A549 (cell line): ENCODE results near the gene SIK2. TPM values are rescaled to one million over a fixed set of nuclear protein-coding genes. Genes with fewer than 3 reads are reported as not detected.

Source experiments
- ATAC-seq, 2 experiments: fragments of 200-7000 bp in 1 of 2; fragments of >200 bp in 1 of 2; cut with Nextera tagmentation in 1 of 2; cut with Tn5 transposase in 1 of 2; 3 replicates each; pipeline versions ENCODE4 v1.8.0 to v1.9.1; 2018 to 2020; ENCODE audit warnings: mild to moderate bottlenecking in 1 of 2, moderate library complexity in 1 of 2
- CTCF ChIA-PET: fragments of 300-600 bp; sonication (Branson Sonifier 250); formaldehyde crosslinking; extraction: SDS; loops from one replicate; lab custom pipeline; 2021; ENCODE audit warnings: antibody characterized with exemption, inconsistent platforms; lab: Yijun Ruan, JAX
- POLR2A ChIA-PET: fragments of 350-600 bp; formaldehyde crosslinking; extraction: SDS; loops from one replicate; lab custom pipeline; 2021; ENCODE audit warnings: antibody characterized with exemption, inconsistent platforms; lab: Yijun Ruan, JAX
- DNase-seq, 2 experiments: peaks; one replicate each; pipeline versions ENCODE4 v3.0.0 to v3.0.0-alpha.2; 2011 to 2016; ENCODE audit warnings: low read depth in 1 of 2, low spot score in 1 of 2
- FAIRE-seq: peaks from 2 replicates; lab custom pipeline; 2011; peaks lifted over from hg19 to GRCh38; lab: Jason Lieb, UNC
- H3K27ac ChIP-seq, 2 experiments: fragments of >200 bp; sonication (Bioruptor Twin); formaldehyde crosslinking; 3 replicates each; pipeline ENCODE4 v1.5.1; 2016 to 2017
- H3K4me1 ChIP-seq: fragments of >200 bp; sonication (Bioruptor Twin); formaldehyde crosslinking; 3 replicates; pipeline ENCODE4 v1.6.1; 2016
- H3K4me2 ChIP-seq: fragments of >200 bp; sonication (Bioruptor Twin); formaldehyde crosslinking; 3 replicates; pipeline ENCODE4 v1.6.1; 2016
- H3K4me3 ChIP-seq: fragments of >200 bp; sonication (Bioruptor Twin); formaldehyde crosslinking; 3 replicates; pipeline ENCODE4 v1.5.1; 2016
- H3K9me3 ChIP-seq: fragments of >200 bp; sonication (Bioruptor Twin); formaldehyde crosslinking; 3 replicates; pipeline ENCODE4 v1.6.1; 2016
- CEBPB ChIP-seq, 2 experiments: fragments of >200 bp in 1 of 2; sonication (Bioruptor Twin) in 1 of 2; formaldehyde crosslinking in 1 of 2; IDR thresholded peaks; 2 replicates each; pipeline ENCODE4 v1.6.1; 2012 to 2016
- CHD2 ChIP-seq: fragments of 150-350 bp; IDR thresholded peaks from 2 replicates; pipeline ENCODE4 v1.6.1; 2014; ENCODE audit warnings: low read length; ENCODE audit not compliant: partially characterized antibody
- EHF ChIP-seq: fragments of 250-450 bp; sonication (Bioruptor Pico); IDR thresholded peaks from 2 replicates; pipeline ENCODE4 v1.5.0; 2020; ENCODE audit warnings: mild to moderate bottlenecking
- EP300 ChIP-seq, 2 experiments: fragments of >200 bp; sonication (Bioruptor Twin); formaldehyde crosslinking; IDR thresholded peaks; 2 replicates in 1 of 2; 3 replicates in 1 of 2; pipeline ENCODE4 v1.6.1; 2016 to 2017
- FOSB ChIP-seq: fragments of 250-450 bp; sonication (Bioruptor Pico); IDR thresholded peaks from 2 replicates; pipeline ENCODE4 v1.5.0; 2020; ENCODE audit warnings: mild to moderate bottlenecking, moderate library complexity
- FOXS1 ChIP-seq: fragments of 250-450 bp; sonication (Bioruptor Pico); IDR thresholded peaks from 2 replicates; pipeline ENCODE4 v1.5.0; 2020; ENCODE audit warnings: mild to moderate bottlenecking, moderate library complexity
- GATA3 ChIP-seq: IDR thresholded peaks from 2 replicates; pipeline ENCODE4 v1.6.1; 2012; ENCODE audit warnings: borderline replicate concordance
- KDM5A ChIP-seq: fragments of 200-600 bp; sonication (generic); IDR thresholded peaks from 2 replicates; pipeline ENCODE4 v1.6.1; 2016; ENCODE audit warnings: antibody characterized with exemption, mild to moderate bottlenecking
- MAZ ChIP-seq: fragments of 150-350 bp; IDR thresholded peaks from 2 replicates; pipeline ENCODE4 v1.6.1; 2014; ENCODE audit warnings: antibody characterized with exemption, low read depth, low read length, borderline replicate concordance
- MYC ChIP-seq: IDR thresholded peaks from 2 replicates; pipeline ENCODE4 v1.6.1; 2012; ENCODE audit warnings: mild to moderate bottlenecking, inconsistent platforms, low read length, improper control_type of control experiment, borderline replicate concordance
- POLR2A ChIP-seq: IDR thresholded peaks from 2 replicates; pipeline ENCODE4 v1.6.1; 2012; ENCODE audit warnings: mild to moderate bottlenecking, low read length
- POLR2AphosphoS2 ChIP-seq: conservative IDR thresholded peaks from 2 replicates; pipeline ENCODE4 v1.6.1; 2012; ENCODE audit warnings: low read length, improper control_type of control experiment, inconsistent platforms
- RFX5 ChIP-seq: fragments of 450-650 bp; IDR thresholded peaks from 2 replicates; pipeline ENCODE4 v1.7.1; 2014; ENCODE audit warnings: antibody characterized with exemption, mild to moderate bottlenecking, moderate library complexity
- RNF2 ChIP-seq: fragments of 200-600 bp; sonication (generic); IDR thresholded peaks from 2 replicates; pipeline ENCODE4 v1.6.1; 2016; ENCODE audit warnings: low read depth, mild to moderate bottlenecking, antibody characterized with exemption, moderate library complexity, borderline replicate concordance
- SREBF2 ChIP-seq: fragments of 450-650 bp; IDR thresholded peaks from 2 replicates; pipeline ENCODE4 v1.6.1; 2014; ENCODE audit warnings: mild to moderate bottlenecking, moderate library complexity
- TFCP2L1 ChIP-seq: fragments of 250-450 bp; sonication (Bioruptor Pico); IDR thresholded peaks from 2 replicates; pipeline ENCODE4 v1.5.0; 2021; ENCODE audit warnings: mild to moderate bottlenecking
- ZFP36 ChIP-seq: fragments of 450-650 bp; IDR thresholded peaks from 2 replicates; pipeline ENCODE4 v1.6.1; 2014; ENCODE audit warnings: borderline replicate concordance; ENCODE audit not compliant: partially characterized antibody
- ZNF302 ChIP-seq: fragments of 250-450 bp; sonication (Bioruptor Pico); IDR thresholded peaks from 2 replicates; pipeline ENCODE4 v1.9.0; 2021; ENCODE audit warnings: inconsistent platforms, mild to moderate bottlenecking, moderate library complexity
- WGBS: methylation state at CpG from one replicate; pipeline ENCODE4 v1.1.6; 2017; ENCODE audit errors: missing lambda C conversion rate; 5-methylcytosine and 5-hydroxymethylcytosine counted together
- polyA plus RNA-seq, 4 experiments: library from polyadenylated mRNA; depleted of rRNA in 3 of 4; stranded (reverse); fragments of >200 nt; fragmentation: RNase III in 1 of 4; extraction: RNeasy Plus Mini Kit Qiagen cat#74134 plus additional on column Dnase treatment in 1 of 4; gene quantifications; 2 replicates in 3 of 4; 3 replicates in 1 of 4; pipeline ENCODE4 v1.2.3, GENCODE V29; 2011 to 2017
- TF ChIP-seq, protein P1 (sequence below): IDR thresholded peaks from 2 replicates; pipeline ENCODE4 v1.6.1; 2012
- TF ChIP-seq, protein P2 (sequence below): fragments of >200 bp; sonication (Bioruptor Twin); formaldehyde crosslinking; IDR thresholded peaks from 2 replicates; pipeline ENCODE4 v1.6.1; 2016
- TF ChIP-seq, protein P3 (sequence below): IDR thresholded peaks from 2 replicates; pipeline ENCODE4 v1.6.1; 2012; ENCODE audit warnings: low read depth, borderline replicate concordance

SIK2 gene
- polyA plus RNA-seq, 2 of the 4 experiments (the other 2 are of a cell fraction), result 4.5 to 9.0 TPM

DNA sequence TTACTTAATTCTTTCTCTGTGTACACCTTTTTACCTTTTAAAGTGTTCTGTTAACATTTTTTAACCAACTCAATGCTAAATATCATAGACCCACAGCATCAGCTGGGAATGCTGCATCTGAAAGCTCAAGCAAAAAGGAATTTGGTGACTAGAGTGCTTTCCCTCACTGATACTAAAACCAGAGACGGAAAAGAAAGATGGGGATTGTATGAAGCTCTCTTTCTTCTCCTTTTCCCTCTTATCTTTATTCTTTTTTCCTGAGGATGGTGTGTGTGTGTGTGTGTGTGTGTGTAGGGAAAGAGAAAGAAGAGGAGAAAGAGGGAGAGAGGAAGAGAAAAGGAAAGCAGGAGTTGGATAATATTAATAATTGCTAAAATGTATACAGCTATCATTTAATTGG is 4.1 kb upstream of the SIK2 start:
- Histone ChIP-seq H3K4me2 (no peak overlapping the region), H3K4me1 (peaks cover 6% of the 10 kb centered on the region; the same call in 1 of the 3 replicates), H3K27ac (no peak overlapping the region), H3K9me3 (no peaks in the 10 kb centered on the region), H3K4me3 (no peak overlapping the region)
- DNase-seq, result no peak
- ATAC-seq, result no peak
- ChIA-PET CTCF (interaction anchor here (1.0 to 4.5 kb wide), 4 partner anchors 12 to 243 kb away, joined by 3 to 20 read pairs (median 6); no protein-coding TSS in a partner anchor), POLR2A (no interaction called here)
- WGBS, result 87% methylated on average over 1 of the region's 1 CpG
- no peak for FAIRE-seq
- TF ChIP-seq EHF, result no peak
- no peak for TF ChIP-seq KDM5A
- no peak for TF ChIP-seq SREBF2
- no peak for TF ChIP-seq POLR2AphosphoS2
- TF ChIP-seq, protein P1, sequence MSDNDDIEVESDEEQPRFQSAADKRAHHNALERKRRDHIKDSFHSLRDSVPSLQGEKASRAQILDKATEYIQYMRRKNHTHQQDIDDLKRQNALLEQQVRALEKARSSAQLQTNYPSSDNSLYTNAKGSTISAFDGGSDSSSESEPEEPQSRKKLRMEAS, result no peak
- no peak for TF ChIP-seq GATA3
- no peak for TF ChIP-seq CEBPB (IDR thresholded peaks at IDR 0.05)
- TF ChIP-seq ZNF302 (CRISPR knock-in tag), result no peak
- no peak for TF ChIP-seq MYC
- no peak for TF ChIP-seq EP300 (IDR thresholded peaks at IDR 0.05)
- no peak for TF ChIP-seq POLR2A
- TF ChIP-seq, protein P2, sequence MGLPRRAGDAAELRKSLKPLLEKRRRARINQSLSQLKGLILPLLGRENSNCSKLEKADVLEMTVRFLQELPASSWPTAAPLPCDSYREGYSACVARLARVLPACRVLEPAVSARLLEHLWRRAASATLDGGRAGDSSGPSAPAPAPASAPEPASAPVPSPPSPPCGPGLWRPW, result no peak
- TF ChIP-seq, protein P3, sequence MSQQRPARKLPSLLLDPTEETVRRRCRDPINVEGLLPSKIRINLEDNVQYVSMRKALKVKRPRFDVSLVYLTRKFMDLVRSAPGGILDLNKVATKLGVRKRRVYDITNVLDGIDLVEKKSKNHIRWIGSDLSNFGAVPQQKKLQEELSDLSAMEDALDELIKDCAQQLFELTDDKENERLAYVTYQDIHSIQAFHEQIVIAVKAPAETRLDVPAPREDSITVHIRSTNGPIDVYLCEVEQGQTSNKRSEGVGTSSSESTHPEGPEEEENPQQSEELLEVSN, result no peak
- no peak for TF ChIP-seq RFX5
- TF ChIP-seq RNF2, result no peak
- no peak for TF ChIP-seq CHD2
- no peak for TF ChIP-seq FOSB
- TF ChIP-seq TFCP2L1 (CRISPR knock-in tag), result no peak
- TF ChIP-seq MAZ, result no peak

DNA sequence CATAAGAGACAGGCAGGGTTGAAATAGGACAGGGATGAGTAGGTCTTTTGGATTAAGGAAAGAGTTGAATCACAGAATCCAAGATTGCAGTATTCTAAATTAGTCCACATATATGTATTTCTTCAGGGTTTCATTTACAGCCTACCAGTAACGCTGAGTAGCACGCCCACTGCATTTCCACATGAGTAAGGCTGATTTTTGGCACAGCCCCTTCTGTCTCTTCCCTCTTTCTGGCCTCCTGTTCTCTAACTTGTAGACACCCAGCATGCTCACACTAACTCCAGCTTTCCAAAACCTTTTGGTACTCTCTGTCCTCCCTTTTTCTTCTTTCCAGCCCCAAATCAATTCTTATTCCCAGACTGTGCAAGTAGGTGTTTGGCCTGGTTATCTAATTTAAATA is 3.7 kb upstream of the SIK2 start:
- DNase-seq (no peak), FAIRE-seq (no peak), ATAC-seq (no peak)
- Histone ChIP-seq H3K4me1 (peaks cover 6% of the 10 kb centered on the region; the same call in 2 of the 3 replicates), H3K27ac (no peak overlapping the region), H3K4me2 (no peak overlapping the region), H3K9me3 (no peaks in the 10 kb centered on the region), H3K4me3 (no peak overlapping the region)
- POLR2A ChIA-PET, result no interaction called here
- CTCF ChIA-PET, result interaction anchor here (0.7 to 4.5 kb wide), 3 partner anchors 179 to 243 kb away, joined by 3 to 20 read pairs (median 3); no protein-coding TSS in a partner anchor
- no peak for TF ChIP-seq ZFP36
- WGBS, result 73% methylated on average over 2 of the region's 2 CpGs

DNA sequence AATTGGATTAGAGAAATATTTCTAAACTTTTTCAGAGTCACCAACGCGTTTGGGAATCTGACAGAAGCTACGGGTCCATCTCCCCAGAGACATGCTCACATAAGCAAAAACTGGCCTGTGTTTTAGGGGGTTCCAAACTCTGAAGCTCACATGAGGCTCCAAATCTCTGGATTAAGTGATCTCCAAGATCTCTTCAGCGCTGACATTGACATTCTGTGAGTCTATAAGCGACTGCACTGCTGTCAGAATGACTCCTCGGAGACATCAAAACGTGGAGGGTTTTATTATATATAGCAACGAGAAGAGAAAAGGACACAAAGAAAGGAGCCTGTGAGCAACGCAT is 642 bp upstream of the SIK2 start:
- CTCF ChIA-PET, result interaction anchor here (0.7 to 3.2 kb wide), 11 partner anchors 12 to 244 kb away, joined by 3 to 30 read pairs (median 3); partner anchors contain the start of gene PPP2R1B
- no peaks in the 10 kb centered on the region for H3K9me3 ChIP-seq
- peak overlapping the region; percentile 90 for H3K4me2 ChIP-seq
- peak overlapping the region; percentile 95 to 98 for H3K27ac ChIP-seq
- peaks cover 21% of the 10 kb centered on the region; the same call in 2 of the 3 replicates for H3K4me1 ChIP-seq
- ATAC-seq, result peak; percentile 1 to 5; a peak in 2 of 6 replicates
- no peak for TF ChIP-seq FOXS1 (CRISPR knock-in tag)
- no peak for TF ChIP-seq ZNF302 (CRISPR knock-in tag)
- TF ChIP-seq, all 56 proteins: peak for 0
- DNase-seq (no peak), FAIRE-seq (no peak)
- WGBS, result 40% methylated on average over 9 of the region's 9 CpGs
- peak overlapping the region; percentile 95 for H3K4me3 ChIP-seq
- POLR2A ChIA-PET, result interaction anchor here (0.7 to 1.4 kb wide), 2 partner anchors 165 to 270 kb away, joined by 3 to 4 read pairs; partner anchors contain the start of genes ALG9 and PPP2R1B
